HepG2 (cell line): ENCODE measurements around the gene TMEM184C. TPM values are rescaled to one million over a fixed set of nuclear protein-coding genes. Genes with fewer than 3 reads are reported as not detected.

Source experiments
- ATAC-seq: fragments of 200-7000 bp; cut with Tn5 transposase; 3 replicates; pipeline ENCODE4 v1.9.1; 2020; ENCODE audit warnings: mild to moderate bottlenecking, moderate library complexity
- BruUV-seq: library from RNA; stranded (reverse); fragments of 400-500 nt; replicated peaks from 2 replicates; lab custom pipeline; 2021; lab: Mats Ljungman, UMichigan
- CTCF ChIA-PET: fragments of 300-600 bp; formaldehyde crosslinking; extraction: SDS; loops from one replicate; lab custom pipeline; 2021; ENCODE audit warnings: low total read pairs, inconsistent platforms, low intra/inter-chr PET ratio; lab: Yijun Ruan, JAX
- POLR2A ChIA-PET: fragments of 350-600 bp; sonication (Branson Sonifier 250); formaldehyde crosslinking; loops from one replicate; lab custom pipeline; 2020; ENCODE audit warnings: antibody characterized with exemption, inconsistent platforms; lab: Yijun Ruan, JAX
- DNase-seq: peaks from one replicate; pipeline ENCODE4 v3.0.0-alpha.2; 2015; ENCODE audit warnings: low spot score
- FAIRE-seq: peaks from 3 replicates; lab custom pipeline; 2011; peaks lifted over from hg19 to GRCh38; lab: Jason Lieb, UNC
- H2AFZ ChIP-seq: one replicate; pipeline ENCODE4 v1.6.1; 2011; ENCODE audit warnings: low read length, inconsistent platforms
- H3K27ac ChIP-seq: fragments of 300-600 bp; 3 replicates; pipeline ENCODE4 v1.8.0; 2011; ENCODE audit warnings: mixed run types, mild to moderate bottlenecking, mixed read lengths, low read length, inconsistent platforms; ENCODE audit not compliant: insufficient read depth; ENCODE audit errors: extremely low read length
- H3K27me3 ChIP-seq, 2 experiments: fragments of 200-600 bp in 1 of 2; 2 replicates in 1 of 2; 3 replicates in 1 of 2; pipeline versions ENCODE4 v1.6.0 to v1.8.0; 2011; ENCODE audit warnings: low read length in 2 of 2, mild to moderate bottlenecking in 2 of 2, moderate library complexity in 2 of 2, inconsistent platforms in 1 of 2; ENCODE audit not compliant: insufficient read depth in 2 of 2, control insufficient read depth in 1 of 2
- H3K36me3 ChIP-seq, 2 experiments: fragments of 200-600 bp in 1 of 2; replicated peaks in 1 of 2; 2 replicates in 1 of 2; 3 replicates in 1 of 2; pipeline versions ENCODE4 v1.5.1 to v1.8.0; 2011; ENCODE audit warnings: low read length in 2 of 2, inconsistent platforms in 1 of 2; ENCODE audit not compliant: insufficient read depth in 2 of 2, control insufficient read depth in 1 of 2
- H3K4me1 ChIP-seq: 2 replicates; pipeline ENCODE4 v1.5.1; 2012; ENCODE audit warnings: low read length, inconsistent platforms; ENCODE audit not compliant: insufficient read depth
- H3K4me2 ChIP-seq: 2 replicates; pipeline ENCODE4 v1.6.0; 2011; ENCODE audit warnings: low read depth, low read length, inconsistent platforms
- H3K4me3 ChIP-seq, 3 experiments: fragments of 200-600 bp in 1 of 3; sonication (generic), shearing (Covaris generic) in 1 of 3; replicated peaks in 1 of 3; 2 replicates each; pipeline ENCODE4 v1.5.1; 2011 to 2016; ENCODE audit warnings: low read length in 3 of 3, inconsistent platforms in 2 of 3, low read depth in 2 of 3, mild to moderate bottlenecking in 2 of 3, control low read depth in 1 of 3, mixed read lengths in 1 of 3; ENCODE audit not compliant: insufficient read depth in 1 of 3
- H3K79me2 ChIP-seq: one replicate; pipeline ENCODE4 v1.6.1; 2011; ENCODE audit warnings: low read length, inconsistent platforms; ENCODE audit not compliant: insufficient read depth
- H3K9ac ChIP-seq: 2 replicates; pipeline ENCODE4 v1.6.0; 2011; ENCODE audit warnings: mild to moderate bottlenecking, low read depth, low read length, inconsistent platforms; ENCODE audit not compliant: insufficient read depth
- H3K9me3 ChIP-seq: 2 replicates; pipeline ENCODE4 v1.5.1; 2012; ENCODE audit warnings: mild to moderate bottlenecking, low read length
- H4K20me1 ChIP-seq: 2 replicates; pipeline ENCODE4 v1.6.0; 2011; ENCODE audit warnings: inconsistent platforms, mild to moderate bottlenecking, low read length, moderate library complexity; ENCODE audit not compliant: insufficient read depth
- ARNT2 ChIP-seq: sonication (generic); formaldehyde crosslinking; IDR thresholded peaks from 2 replicates; pipeline ENCODE4 v1.8.0; 2022; ENCODE audit warnings: mild to moderate bottlenecking, low read depth, missing genetic modification reagents, moderate library complexity
- NR2F1 ChIP-seq, 2 experiments: fragments of 450-650 bp in 1 of 2; formaldehyde crosslinking in 1 of 2; IDR thresholded peaks; 2 replicates each; pipeline versions ENCODE4 v1.5.0 to v1.6.1; 2016 to 2020; ENCODE audit warnings: mild to moderate bottlenecking in 1 of 2, missing compliant biosample characterization in 1 of 2, missing genetic modification reagents in 1 of 2, moderate library complexity in 1 of 2
- SATB2 ChIP-seq: sonication (generic); formaldehyde crosslinking; IDR thresholded peaks from 2 replicates; pipeline ENCODE4 v1.5.0; 2020; ENCODE audit warnings: missing genetic modification reagents
- SP1 ChIP-seq, 2 experiments: fragments of 450-650 bp in 1 of 2; sonication (generic) in 1 of 2; formaldehyde crosslinking in 1 of 2; IDR thresholded peaks; 2 replicates each; pipeline versions ENCODE4 v1.4.0 to v1.6.1; 2016 to 2020; ENCODE audit warnings: missing genetic modification reagents in 1 of 2
- SRY ChIP-seq: sonication (generic); formaldehyde crosslinking; IDR thresholded peaks from 2 replicates; pipeline ENCODE4 v1.8.0; 2022; ENCODE audit warnings: mild to moderate bottlenecking, missing genetic modification reagents
- ZBTB46 ChIP-seq: sonication (generic); formaldehyde crosslinking; IDR thresholded peaks from 2 replicates; pipeline ENCODE4 v1.4.0; 2020; ENCODE audit warnings: mild to moderate bottlenecking, missing genetic modification reagents, borderline replicate concordance
- ZFP36L2 ChIP-seq: sonication (generic); formaldehyde crosslinking; IDR thresholded peaks from 2 replicates; pipeline ENCODE4 v1.4.0; 2020; ENCODE audit warnings: missing genetic modification reagents
- ZNF235 ChIP-seq: sonication (generic); formaldehyde crosslinking; IDR thresholded peaks from 2 replicates; pipeline ENCODE4 v1.8.1; 2023; ENCODE audit warnings: mild to moderate bottlenecking, missing genetic modification reagents, borderline replicate concordance
- ZNF331 ChIP-seq: sonication (generic); formaldehyde crosslinking; IDR thresholded peaks from 2 replicates; pipeline ENCODE4 v1.4.0; 2020; ENCODE audit warnings: missing genetic modification reagents
- ZNF501 ChIP-seq: sonication (generic); formaldehyde crosslinking; IDR thresholded peaks from 2 replicates; pipeline ENCODE4 v1.5.1; 2020; ENCODE audit warnings: mild to moderate bottlenecking, moderate library complexity, missing genetic modification reagents
- ZNF7 ChIP-seq: IDR thresholded peaks from 2 replicates; pipeline ENCODE4 v1.6.1; 2016; ENCODE audit warnings: missing biosample characterization, missing genetic modification reagents
- ZNF800 ChIP-seq: sonication (generic); formaldehyde crosslinking; IDR thresholded peaks from 2 replicates; pipeline ENCODE4 v1.4.0; 2020; ENCODE audit warnings: missing genetic modification reagents
- ZNF816 ChIP-seq: sonication (generic); formaldehyde crosslinking; IDR thresholded peaks from 2 replicates; pipeline ENCODE4 v1.8.0; 2022; ENCODE audit warnings: missing genetic modification reagents, mild to moderate bottlenecking, borderline replicate concordance
- ZSCAN31 ChIP-seq: sonication (generic); formaldehyde crosslinking; IDR thresholded peaks from 2 replicates; pipeline ENCODE4 v1.5.0; 2020; ENCODE audit warnings: low read depth, mild to moderate bottlenecking, missing genetic modification reagents
- WGBS: methylation state at CpG from one replicate; pipeline ENCODE4 v1.1.6; 2017; ENCODE audit warnings: low lambda C conversion rate; 5-methylcytosine and 5-hydroxymethylcytosine counted together
- in situ Hi-C: cut with HindIII; loops from 2 replicates; pipeline ENCODE4 v1.10.0; 2017; ENCODE audit warnings: low pct_unique_long_range_greater_than_20kb; ENCODE audit not compliant: extremely low pct_ligation_motif_present
- intact Hi-C: fragments of 100-400 bp; cut with micrococcal nuclease; formaldehyde crosslinking; loops from one replicate; pipeline ENCODE4 v1.10.0; 2022; ENCODE audit not compliant: unreplicated experiment
- polyA plus RNA-seq, 8 experiments: library from polyadenylated mRNA; depleted of rRNA in 3 of 8; stranded (reverse) in 7 of 8; unstranded in 1 of 8; fragments of >200 nt; fragmentation: Illumina TruSeq in 4 of 8; extraction: Trizol in 4 of 8; gene quantifications; 2 replicates each; pipeline versions ENCODE4 v1.2.1 to v1.2.3, GENCODE V29; 2011 to 2016; ENCODE audit warnings: low read depth in 4 of 8, missing spikeins in 1 of 8, mixed read lengths in 1 of 8; ENCODE audit not compliant: insufficient read depth in 1 of 8
- total RNA-seq, 5 experiments: library from RNA; depleted of rRNA; stranded (reverse); fragments of >200 nt; fragmentation: Illumina TruSeq; extraction: Trizol; gene quantifications; 2 replicates each; pipeline ENCODE4 v1.2.3, GENCODE V29; 2016; ENCODE audit warnings: low read depth in 1 of 5

The TMEM184C gene
- total and polyA plus RNA-seq, 2 of the 13 experiments (the other 11 are each of a cell fraction or from before 2014, with no cell fraction given), result 13.9 to 26.1 TPM

- no peaks in the 10 kb centered on the region for H3K9me3 ChIP-seq
- H3K79me2 ChIP-seq, result no peaks in the 10 kb centered on the region
- no peak overlapping the region for H3K4me3 ChIP-seq
- CTCF ChIA-PET, result no interaction called here
- H4K20me1 ChIP-seq, result no peaks in the 10 kb centered on the region
- no peaks in the 10 kb centered on the region for H3K27me3 ChIP-seq
- POLR2A ChIA-PET, result no interaction called here
- in situ Hi-C loops (no loop called here), intact Hi-C loops (no loop called here)
- H3K36me3 ChIP-seq, result peaks cover 5 to 20% of the 10 kb centered on the region in 2 experiments; a peak in 4 of 5 replicates
- H3K4me2 ChIP-seq, result no peak overlapping the region
- no peak overlapping the region for H3K9ac ChIP-seq
- H3K27ac ChIP-seq, result no peak overlapping the region
- ATAC-seq (no peak), FAIRE-seq (no peak), DNase-seq (no peak)
- WGBS, result 94% methylated on average over 4 of the region's 4 CpGs
- no peak overlapping the region for H2AFZ ChIP-seq
- no peak for TF ChIP-seq ARNT2 (CRISPR knock-in tag)
- no peak for TF ChIP-seq ZNF816 (CRISPR knock-in tag)
- TF ChIP-seq ZNF331, result no peak
- TF ChIP-seq ZNF235 (CRISPR knock-in tag), result no peak
- no peak for TF ChIP-seq ZNF7 (CRISPR knock-in tag)
- TF ChIP-seq ZNF800, result no peak
- no peaks in the 10 kb centered on the region for H3K4me1 ChIP-seq
- BruUV-seq, result no TSS peak
Observed at GRCh38 chr4:147658501-147658900, 41.3 kb downstream of the TMEM184C start.

- Histone ChIP-seq H3K27ac (no peak overlapping the region), H4K20me1 (no peaks in the 10 kb centered on the region), H3K9me3 (no peaks in the 10 kb centered on the region), H3K79me2 (no peaks in the 10 kb centered on the region), H3K36me3 (peaks cover 0 to 17% of the 10 kb centered on the region in 2 experiments; a peak in 2 of 5 replicates), H2AFZ (no peak overlapping the region), H3K27me3 (no peaks in the 10 kb centered on the region), H3K4me1 (no peaks in the 10 kb centered on the region), H3K4me2 (no peak overlapping the region), H3K9ac (no peak overlapping the region), H3K4me3 (no peak overlapping the region)
- no TSS peak for BruUV-seq
- POLR2A ChIA-PET, result no interaction called here
- DNase-seq (no peak), FAIRE-seq (no peak), ATAC-seq (no peak)
- CTCF ChIA-PET, result no interaction called here
- intact Hi-C loops, result no loop called here
- in situ Hi-C loops, result no loop called here
- WGBS, result 96% methylated on average over 4 of the region's 4 CpGs
- TF ChIP-seq SATB2 (CRISPR knock-in tag) (no peak), ZSCAN31 (CRISPR knock-in tag) (no peak), SRY (CRISPR knock-in tag) (no peak), ZBTB46 (CRISPR knock-in tag) (no peak), ZNF501 (CRISPR knock-in tag) (no peak), NR2F1 (CRISPR knock-in tag; IDR thresholded peaks at IDR 0.05) (no peak), SP1 (IDR thresholded peaks at IDR 0.05) (no peak), SP1 (CRISPR knock-in tag; IDR thresholded peaks at IDR 0.05) (no peak), ZFP36L2 (CRISPR knock-in tag) (no peak)
Observed at GRCh38 chr4:147674073-147674472, 56.9 kb downstream of the TMEM184C start.
